ENCODE measurements around the gene FDCSP. TPM values are rescaled to one million over a fixed set of nuclear protein-coding genes. Genes with fewer than 3 reads are reported as not detected.

Gene FDCSP
- total and polyA plus RNA-seq, 10 of the 15 experiments (the other 5 are each of a cell fraction or from before 2014, with no cell fraction given): not detected

GRCh38 chr4:70183940-70184246 is 42.0 kb upstream of the FDCSP start:
- no peaks in the 10 kb centered on the region for H3K79me2 ChIP-seq (ENCODE audit: control insufficient read depth, insufficient read depth, low read length)
- H3K4me3 ChIP-seq: no peak overlapping the region
- ATAC-seq (no peak), DNase-seq (ENCODE audit: low read depth, low spot score) (no peak), FAIRE-seq (no peak)
- intact Hi-C loops (cut with micrococcal nuclease; ENCODE audit: unreplicated experiment): loop anchor here (1.0 to 2.0 kb wide), 4 partner anchors 288 to 495 kb away; no protein-coding TSS in a partner anchor
- H4K20me1 ChIP-seq (ENCODE audit: control insufficient read depth, insufficient read depth): no peaks in the 10 kb centered on the region
- WGBS (ENCODE audit: insufficient coverage, insufficient replicate concordance, low lambda C conversion rate, missing lambda C conversion rate): 4% methylated on average over 1 of the region's 1 CpG
- no peaks in the 10 kb centered on the region for H3K4me1 ChIP-seq (ENCODE audit: control insufficient read depth, insufficient read depth, low read length)
- in situ Hi-C loops (cut with MboI): loop anchor here (5.0 kb wide), 1 partner anchor 492 kb away; no protein-coding TSS in a partner anchor
- ChIA-PET CTCF (interaction anchor here (0.6 to 4.6 kb wide), 24 partner anchors 8 to 866 kb away, joined by 3 to 36 read pairs (median 4); partner anchors contain the start of gene ODAM), RAD21 (ENCODE audit: unreplicated experiment) (interaction anchor here (0.8 to 2.4 kb wide), 6 partner anchors 12 to 865 kb away, joined by 3 to 18 read pairs (median 4); no protein-coding TSS in a partner anchor), SMC1A (ENCODE audit: uncharacterized antibody, unreplicated experiment) (interaction anchor here (0.6 to 1.8 kb wide), 9 partner anchors 10 to 494 kb away, joined by 3 to 17 read pairs (median 7); no protein-coding TSS in a partner anchor), POLR2A (no interaction called here)
- no peaks in the 10 kb centered on the region for H3K36me3 ChIP-seq (ENCODE audit: control insufficient read depth in 2 of 2, insufficient read depth in 2 of 2, low read length in 1 of 2)
- no peak overlapping the region for H3K4me2 ChIP-seq (ENCODE audit: control insufficient read depth, insufficient read depth)
- TF ChIP-seq, protein P1, sequence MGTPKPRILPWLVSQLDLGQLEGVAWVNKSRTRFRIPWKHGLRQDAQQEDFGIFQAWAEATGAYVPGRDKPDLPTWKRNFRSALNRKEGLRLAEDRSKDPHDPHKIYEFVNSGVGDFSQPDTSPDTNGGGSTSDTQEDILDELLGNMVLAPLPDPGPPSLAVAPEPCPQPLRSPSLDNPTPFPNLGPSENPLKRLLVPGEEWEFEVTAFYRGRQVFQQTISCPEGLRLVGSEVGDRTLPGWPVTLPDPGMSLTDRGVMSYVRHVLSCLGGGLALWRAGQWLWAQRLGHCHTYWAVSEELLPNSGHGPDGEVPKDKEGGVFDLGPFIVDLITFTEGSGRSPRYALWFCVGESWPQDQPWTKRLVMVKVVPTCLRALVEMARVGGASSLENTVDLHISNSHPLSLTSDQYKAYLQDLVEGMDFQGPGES (IDR thresholded peaks at IDR 0.05): no peak
- TF ChIP-seq ZBED1 (IDR thresholded peaks at IDR 0.05; ENCODE audit: borderline replicate concordance): no peak
- TF ChIP-seq, protein P2, sequence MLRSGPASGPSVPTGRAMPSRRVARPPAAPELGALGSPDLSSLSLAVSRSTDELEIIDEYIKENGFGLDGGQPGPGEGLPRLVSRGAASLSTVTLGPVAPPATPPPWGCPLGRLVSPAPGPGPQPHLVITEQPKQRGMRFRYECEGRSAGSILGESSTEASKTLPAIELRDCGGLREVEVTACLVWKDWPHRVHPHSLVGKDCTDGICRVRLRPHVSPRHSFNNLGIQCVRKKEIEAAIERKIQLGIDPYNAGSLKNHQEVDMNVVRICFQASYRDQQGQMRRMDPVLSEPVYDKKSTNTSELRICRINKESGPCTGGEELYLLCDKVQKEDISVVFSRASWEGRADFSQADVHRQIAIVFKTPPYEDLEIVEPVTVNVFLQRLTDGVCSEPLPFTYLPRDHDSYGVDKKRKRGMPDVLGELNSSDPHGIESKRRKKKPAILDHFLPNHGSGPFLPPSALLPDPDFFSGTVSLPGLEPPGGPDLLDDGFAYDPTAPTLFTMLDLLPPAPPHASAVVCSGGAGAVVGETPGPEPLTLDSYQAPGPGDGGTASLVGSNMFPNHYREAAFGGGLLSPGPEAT (IDR thresholded peaks at IDR 0.05; ENCODE audit: low read depth): no peak
- no peak for TF ChIP-seq ZSCAN29 (IDR thresholded peaks at IDR 0.05)
- no peak for TF ChIP-seq ZNF622 (IDR thresholded peaks at IDR 0.05)
- TF ChIP-seq LARP7 (IDR thresholded peaks at IDR 0.05): no peak
- no peak for TF ChIP-seq HDAC2 (IDR thresholded peaks at IDR 0.05)
- TF ChIP-seq TBL1XR1 (IDR thresholded peaks at IDR 0.05; ENCODE audit: low read depth, low read length): no peak
- no peak for TF ChIP-seq HDGF (IDR thresholded peaks at IDR 0.05)
- TF ChIP-seq ZBTB4 (CRISPR knock-in tag; IDR thresholded peaks at IDR 0.05): no peak
- no peak for TF ChIP-seq RUNX3 (IDR thresholded peaks at IDR 0.05; ENCODE audit: low read length)
- TF ChIP-seq MEF2A (IDR thresholded peaks at IDR 0.05; ENCODE audit: insufficient read depth, low read depth, low read length): no peak
- TF ChIP-seq SPI1 (IDR thresholded peaks at IDR 0.05; ENCODE audit: borderline replicate concordance, insufficient read depth, low read depth, low read length): no peak
- no peak for TF ChIP-seq ASH2L (IDR thresholded peaks at IDR 0.05; ENCODE audit: borderline replicate concordance, low read depth)
- no peak for TF ChIP-seq ESRRA (IDR thresholded peaks at IDR 0.05; ENCODE audit: low read length)
- no peak for TF ChIP-seq BACH1 (IDR thresholded peaks at IDR 0.05; ENCODE audit: borderline replicate concordance)
- no peak for TF ChIP-seq PML (IDR thresholded peaks at IDR 0.05; ENCODE audit: low read length)
- TF ChIP-seq EGR1 (IDR thresholded peaks at IDR 0.05; ENCODE audit: borderline replicate concordance in 1 of 2, low read depth in 2 of 2, low read length in 2 of 2): no peak
- TF ChIP-seq CBFB (IDR thresholded peaks at IDR 0.05; ENCODE audit: low read depth): no peak
- H3K27ac ChIP-seq (ENCODE audit: control insufficient read depth, insufficient read depth): no peak overlapping the region
- BruUV-seq (replicated peaks): no TSS peak
- no peaks in the 10 kb centered on the region for H3K27me3 ChIP-seq (replicated peaks in 1 of 2; ENCODE audit: control insufficient read depth in 2 of 2, insufficient read depth in 2 of 2, low read length in 1 of 2)
- no peaks in the 10 kb centered on the region for H3K9me3 ChIP-seq (replicated peaks; ENCODE audit: control insufficient read depth, insufficient read depth, low read length)
- no peak overlapping the region for H3K9ac ChIP-seq (ENCODE audit: control insufficient read depth, insufficient read depth, low read length)
- no peak overlapping the region for H2AFZ ChIP-seq (ENCODE audit: control insufficient read depth, low read depth, low read length)
